GM12875 (cell line): Measurements from ENCODE around the gene CRADD.

Experiments
- H3K4me3 ChIP-seq: one replicate; pipeline ENCODE4 v1.5.1; 2011; ENCODE audit warnings: low read depth, low read length, control low read depth
- TF ChIP-seq, protein P1 (sequence below): IDR thresholded peaks from 2 replicates; pipeline ENCODE4 v1.5.1; 2011; ENCODE audit warnings: low read depth, mild to moderate bottlenecking, control low read depth, inconsistent platforms, low read length, moderate library complexity, borderline replicate concordance; ENCODE audit not compliant: insufficient read depth

CRADD gene

DNA sequence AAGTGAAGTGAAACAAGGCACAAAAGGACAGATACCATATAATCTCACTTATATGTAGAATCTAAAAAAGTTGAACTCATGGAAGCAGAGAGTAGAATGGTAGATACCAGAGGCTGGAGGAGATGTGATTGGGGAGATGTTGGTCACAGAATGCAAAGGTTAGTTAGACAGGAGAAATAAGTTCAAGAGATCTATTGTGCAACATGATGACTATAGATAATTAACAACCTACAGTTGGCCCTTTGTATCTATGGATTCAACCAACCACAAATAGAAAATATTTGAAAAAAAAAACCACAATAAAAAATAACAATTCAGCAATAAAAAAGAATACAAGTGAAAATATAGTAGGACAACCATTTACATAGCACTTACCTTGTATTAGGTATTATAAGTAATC is 19.3 kb downstream of the CRADD start:
- TF ChIP-seq, protein P1, sequence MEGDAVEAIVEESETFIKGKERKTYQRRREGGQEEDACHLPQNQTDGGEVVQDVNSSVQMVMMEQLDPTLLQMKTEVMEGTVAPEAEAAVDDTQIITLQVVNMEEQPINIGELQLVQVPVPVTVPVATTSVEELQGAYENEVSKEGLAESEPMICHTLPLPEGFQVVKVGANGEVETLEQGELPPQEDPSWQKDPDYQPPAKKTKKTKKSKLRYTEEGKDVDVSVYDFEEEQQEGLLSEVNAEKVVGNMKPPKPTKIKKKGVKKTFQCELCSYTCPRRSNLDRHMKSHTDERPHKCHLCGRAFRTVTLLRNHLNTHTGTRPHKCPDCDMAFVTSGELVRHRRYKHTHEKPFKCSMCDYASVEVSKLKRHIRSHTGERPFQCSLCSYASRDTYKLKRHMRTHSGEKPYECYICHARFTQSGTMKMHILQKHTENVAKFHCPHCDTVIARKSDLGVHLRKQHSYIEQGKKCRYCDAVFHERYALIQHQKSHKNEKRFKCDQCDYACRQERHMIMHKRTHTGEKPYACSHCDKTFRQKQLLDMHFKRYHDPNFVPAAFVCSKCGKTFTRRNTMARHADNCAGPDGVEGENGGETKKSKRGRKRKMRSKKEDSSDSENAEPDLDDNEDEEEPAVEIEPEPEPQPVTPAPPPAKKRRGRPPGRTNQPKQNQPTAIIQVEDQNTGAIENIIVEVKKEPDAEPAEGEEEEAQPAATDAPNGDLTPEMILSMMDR: no peak
- H3K4me3 ChIP-seq: no peak overlapping the region

DNA sequence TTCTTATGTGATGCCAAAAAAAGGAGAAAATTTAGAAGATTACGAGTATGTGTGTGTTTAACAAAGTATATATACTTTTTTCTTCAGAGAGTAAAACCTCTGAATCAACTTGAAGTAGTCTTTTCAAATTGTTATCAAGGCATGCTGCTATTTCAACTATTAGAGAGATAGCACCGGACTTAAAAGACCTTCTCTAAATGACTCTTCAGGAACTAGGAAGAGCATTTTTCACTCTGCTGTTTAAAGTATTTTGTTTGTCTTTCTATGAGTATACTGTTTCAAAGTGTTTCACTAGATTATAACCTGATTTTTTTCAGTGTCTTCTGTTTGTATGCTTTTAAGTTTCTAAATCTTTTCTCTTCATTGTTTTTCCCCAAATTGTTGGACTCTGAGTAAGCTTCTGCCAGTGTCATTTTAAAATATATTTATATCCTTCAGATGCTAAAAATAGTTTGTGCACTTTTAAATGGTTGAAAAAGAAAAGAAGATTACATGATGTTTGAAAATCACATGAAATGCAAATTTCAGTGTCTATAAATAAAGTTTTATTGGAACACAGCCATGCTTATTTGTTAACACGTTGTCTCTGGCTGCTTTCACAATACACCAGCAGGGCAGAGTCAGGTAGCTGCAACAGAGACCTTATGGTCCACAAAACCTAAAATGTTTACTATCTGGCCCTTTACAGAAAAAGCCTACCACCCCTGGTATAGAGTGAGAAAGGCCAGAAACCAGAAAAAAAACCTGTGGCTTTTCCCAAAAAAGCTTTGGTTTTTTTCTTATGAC is 21.3 kb downstream of the CRADD start:
- TF ChIP-seq, protein P1: no peak
- no peak overlapping the region for H3K4me3 ChIP-seq

DNA sequence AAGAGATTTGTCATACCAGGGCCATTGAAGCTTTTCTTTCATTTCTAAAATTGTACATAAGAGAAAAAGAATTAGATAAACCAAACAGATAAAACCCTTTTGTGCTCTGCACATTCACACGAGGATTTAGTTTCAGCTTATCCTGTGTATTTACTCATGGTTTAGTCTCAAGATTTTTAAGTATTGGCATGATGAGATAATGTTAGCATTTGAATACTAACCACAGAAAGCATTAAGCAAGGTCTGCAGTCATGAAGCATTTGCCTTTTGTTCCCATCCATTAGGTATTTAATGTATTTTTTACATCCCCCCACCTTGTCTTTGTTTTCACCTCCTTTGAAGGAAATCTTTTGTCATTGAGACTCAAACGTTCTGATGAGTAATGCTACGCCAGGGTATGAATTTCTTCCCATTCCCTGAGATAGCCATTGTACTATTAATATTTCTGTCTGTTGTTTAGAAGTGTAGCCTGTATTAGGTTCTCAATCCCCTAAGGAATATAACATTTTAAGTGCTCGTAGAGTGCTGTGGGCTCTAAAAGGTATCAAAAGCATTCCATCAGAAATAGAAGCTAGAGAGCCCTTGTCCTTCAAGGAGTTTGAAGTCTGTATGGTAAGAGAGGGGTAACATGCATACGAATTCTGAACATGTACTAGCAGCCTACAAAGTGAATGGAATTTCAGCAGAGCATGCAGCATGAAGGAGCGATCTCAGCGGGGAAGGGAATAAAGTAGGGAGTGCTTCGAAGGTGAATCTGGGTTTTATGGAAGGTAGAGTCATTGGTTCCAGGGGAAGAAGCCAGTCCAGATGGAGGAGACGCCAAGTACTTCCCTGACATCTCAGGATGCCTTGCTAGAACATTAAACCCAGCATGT is 22.3 kb downstream of the CRADD start:
- no peak overlapping the region for H3K4me3 ChIP-seq
- TF ChIP-seq, protein P1: no peak

DNA sequence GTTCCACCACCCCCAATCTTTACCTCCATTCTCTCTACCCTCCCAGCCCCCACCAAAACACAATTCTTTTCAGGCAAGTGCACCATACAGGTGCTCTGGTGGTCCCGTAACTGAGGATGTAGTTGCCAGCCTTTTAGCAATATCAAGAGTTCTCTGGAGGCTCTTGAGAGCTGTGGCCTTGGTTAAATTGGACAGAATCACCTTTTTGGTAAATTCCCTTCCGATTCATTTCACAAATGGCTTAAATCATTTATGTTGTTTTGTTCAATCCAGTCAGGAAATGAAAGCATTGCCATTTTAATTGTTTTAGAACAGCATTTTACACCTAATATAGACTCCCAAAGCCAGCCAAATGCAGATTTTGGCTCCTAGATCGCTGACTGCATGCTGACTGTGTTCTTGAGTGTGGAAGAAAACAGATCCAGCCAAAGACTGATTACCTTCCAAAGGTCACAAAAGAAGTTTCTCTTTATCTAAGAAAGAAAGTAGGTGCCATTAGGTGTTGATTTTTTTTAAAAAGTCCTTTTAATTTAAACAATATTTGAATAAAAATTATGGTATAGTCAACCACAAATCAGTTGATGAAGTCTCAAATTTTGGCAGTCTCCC is 25.6 kb downstream of the CRADD start:
- H3K4me3 ChIP-seq: no peak overlapping the region
- TF ChIP-seq, protein P1: no peak

DNA sequence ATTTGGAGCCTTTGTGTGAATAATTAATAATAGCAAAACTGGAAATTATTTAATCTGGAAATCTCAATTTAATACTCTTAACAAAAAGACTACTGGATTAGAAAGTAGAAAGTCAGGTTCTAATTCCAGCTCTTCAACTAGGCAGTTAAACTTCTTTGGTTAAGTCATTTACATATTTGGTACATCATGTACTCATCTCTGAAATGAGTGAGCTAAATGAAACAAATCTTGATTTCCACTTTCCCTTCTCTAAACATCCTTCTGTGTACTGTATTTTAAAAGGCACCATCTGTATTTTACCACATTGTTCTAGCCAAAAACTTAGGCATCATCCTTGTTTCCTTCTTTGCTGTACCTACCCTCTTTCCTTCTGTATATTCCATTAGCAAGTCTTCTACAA is 26.9 kb downstream of the CRADD start:
- TF ChIP-seq, protein P1: no peak
- H3K4me3 ChIP-seq: no peak overlapping the region

DNA sequence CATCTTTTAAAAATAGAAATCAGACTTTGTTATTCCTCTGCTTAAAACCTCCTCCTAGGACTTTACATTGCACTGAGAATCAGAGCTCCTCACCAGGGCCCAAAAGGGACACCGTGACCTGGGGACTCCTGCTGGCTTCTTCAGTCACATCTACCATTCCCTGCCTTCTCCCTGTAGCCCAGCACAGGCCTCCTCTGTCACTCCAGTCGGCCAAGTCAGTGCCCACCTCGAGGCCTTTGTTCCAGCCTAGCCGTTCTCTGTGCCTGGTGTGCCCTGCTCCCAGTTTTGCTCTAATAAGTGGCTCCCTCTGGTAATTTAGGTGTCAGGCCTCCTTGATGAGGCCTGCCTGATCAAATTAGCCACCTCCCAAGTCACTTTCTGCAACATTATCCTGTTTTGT is 27.4 kb downstream of the CRADD start:
- TF ChIP-seq, protein P1: no peak
- H3K4me3 ChIP-seq: no peak overlapping the region

DNA sequence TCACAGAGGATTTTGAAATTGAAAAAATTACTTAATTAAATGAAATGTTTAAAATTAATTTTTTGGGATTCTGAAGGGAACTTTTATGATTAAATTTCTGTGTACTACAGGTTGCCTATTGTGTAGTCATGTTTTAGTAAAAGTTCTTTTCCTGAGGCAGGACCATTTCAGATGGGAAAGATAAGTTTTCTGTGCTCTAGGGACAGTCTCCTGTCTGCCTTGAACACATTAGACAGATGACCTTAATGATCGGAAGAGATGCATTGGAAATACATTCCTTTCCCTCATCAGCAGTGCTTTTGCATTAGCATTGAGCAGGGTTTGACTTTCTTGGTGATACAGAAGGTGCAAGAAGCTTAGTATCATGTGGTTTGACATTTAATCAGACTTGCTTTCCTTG is 28.1 kb downstream of the CRADD start:
- H3K4me3 ChIP-seq: no peak overlapping the region
- TF ChIP-seq, protein P1: no peak
